NCI-H2107 (cell line): ENCODE results near the gene ARPC4.
"Not testable (repeated sequence)": the region's sequence is repeated elsewhere in the genome, so short reads cannot be mapped to it uniquely, and the experiment has no call there.

Experiments
- DNase-seq: peaks from one replicate; lab custom pipeline; 2025; lab: John Stamatoyannopoulos, UW

The ARPC4 gene

DNA sequence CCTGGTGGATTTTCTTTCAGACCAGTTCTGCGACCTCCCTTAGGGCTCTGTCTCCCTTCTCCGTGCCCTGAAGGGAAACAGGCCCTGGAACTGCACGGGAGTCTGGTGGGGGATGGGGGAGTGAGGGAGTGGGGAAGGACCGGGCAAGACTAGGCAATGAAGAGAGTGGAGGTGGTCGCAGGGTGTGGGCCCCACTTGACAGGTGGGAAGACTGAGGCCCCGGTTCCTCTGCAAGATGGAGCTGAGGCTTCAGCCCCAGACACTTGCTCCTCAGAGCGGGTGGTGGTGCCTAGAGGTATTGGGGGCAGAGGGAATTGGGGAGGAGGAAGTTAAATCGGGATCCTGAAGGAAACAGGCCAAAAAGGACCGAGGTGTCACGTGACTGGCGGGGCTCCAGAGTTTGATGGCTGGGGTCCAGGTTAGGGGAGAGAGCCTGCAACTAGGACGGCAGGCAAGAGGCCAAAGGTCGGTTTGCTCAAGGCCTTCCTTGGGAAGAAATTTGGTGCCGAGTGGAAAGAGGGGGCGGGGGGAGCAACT is 22.5 kb upstream of the ARPC4 start:
- no peak for DNase-seq

- not testable (repeated sequence) for DNase-seq
Observed at GRCh38 chr3:9771007-9771406, 21.9 kb upstream of the ARPC4 start.

GRCh38 chr3:9776896-9777693 is 15.8 kb upstream of the ARPC4 start:
- no peak for DNase-seq

DNA sequence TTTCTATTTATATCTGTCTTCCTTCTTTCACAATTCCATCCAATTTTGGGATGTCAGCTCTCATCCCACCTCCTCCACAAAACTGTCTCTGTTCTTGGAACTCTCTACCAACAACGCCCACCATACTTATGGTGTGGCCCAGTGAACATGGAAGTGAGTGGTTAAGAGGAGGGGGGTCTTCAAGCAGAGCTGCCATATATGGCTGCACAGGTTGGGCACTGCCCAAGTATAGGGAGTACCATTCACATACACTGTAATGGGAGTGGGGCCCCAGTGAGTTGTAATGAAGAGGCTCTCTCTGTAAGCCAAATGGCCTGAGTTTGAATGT is 15.2 kb upstream of the ARPC4 start:
- DNase-seq: no peak

- no peak for DNase-seq
Observed at GRCh38 chr3:9778143-9779074, 14.5 kb upstream of the ARPC4 start.

DNA sequence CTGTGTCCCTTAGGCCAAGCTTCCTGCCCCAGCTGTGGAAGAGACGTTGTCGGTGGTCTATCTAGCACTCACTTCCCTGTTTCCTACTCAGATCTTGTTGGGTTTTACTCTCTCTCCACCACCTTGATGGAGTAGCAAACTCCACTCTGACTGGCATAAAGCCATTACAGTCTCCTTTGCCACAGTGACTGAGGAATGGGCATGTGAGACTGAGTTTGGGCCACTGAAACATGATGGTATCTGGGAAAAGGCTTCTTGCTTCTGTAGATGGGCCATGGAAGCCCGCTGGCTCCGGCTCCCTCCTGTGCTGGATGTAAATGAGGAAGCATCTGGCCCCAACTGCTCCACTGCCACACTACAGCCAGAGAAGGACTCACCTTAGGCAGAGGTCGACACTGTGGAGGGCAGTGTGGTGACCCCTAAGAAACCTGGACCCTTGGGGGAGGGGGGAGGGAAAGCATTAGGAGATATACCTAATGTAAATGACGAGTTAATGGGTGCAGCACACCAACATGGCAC is 13.7 kb upstream of the ARPC4 start:
- no peak for DNase-seq

GRCh38 chr3:9779721-9780457 is 13.0 kb upstream of the ARPC4 start:
- no peak for DNase-seq

GRCh38 chr3:9780458-9780812 is 12.4 kb upstream of the ARPC4 start:
- DNase-seq: no peak

DNA sequence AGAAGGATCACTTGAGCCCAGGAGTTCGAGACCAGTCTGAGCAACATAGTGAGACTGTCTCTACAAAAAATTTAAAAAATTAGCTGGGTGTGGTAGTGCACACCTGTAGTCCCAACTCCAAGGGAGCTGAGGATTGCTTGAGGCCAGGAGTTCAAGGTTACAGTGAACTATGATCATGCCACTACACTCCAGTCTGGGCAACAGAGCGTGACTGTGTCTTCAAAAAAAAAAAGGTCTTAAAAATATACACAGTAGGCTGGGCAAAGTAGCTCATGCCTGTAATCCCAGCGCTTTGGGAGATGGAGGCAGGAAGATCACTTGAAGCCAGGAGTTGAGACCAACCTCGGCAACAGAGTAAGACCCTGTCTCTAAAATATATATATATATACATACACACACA is 12.0 kb upstream of the ARPC4 start:
- DNase-seq: no peak

- DNase-seq: no peak
Observed at GRCh38 chr3:9781551-9781950, 11.3 kb upstream of the ARPC4 start.

- no peak for DNase-seq
Observed at GRCh38 chr3:9781978-9782603, 10.8 kb upstream of the ARPC4 start.

DNA sequence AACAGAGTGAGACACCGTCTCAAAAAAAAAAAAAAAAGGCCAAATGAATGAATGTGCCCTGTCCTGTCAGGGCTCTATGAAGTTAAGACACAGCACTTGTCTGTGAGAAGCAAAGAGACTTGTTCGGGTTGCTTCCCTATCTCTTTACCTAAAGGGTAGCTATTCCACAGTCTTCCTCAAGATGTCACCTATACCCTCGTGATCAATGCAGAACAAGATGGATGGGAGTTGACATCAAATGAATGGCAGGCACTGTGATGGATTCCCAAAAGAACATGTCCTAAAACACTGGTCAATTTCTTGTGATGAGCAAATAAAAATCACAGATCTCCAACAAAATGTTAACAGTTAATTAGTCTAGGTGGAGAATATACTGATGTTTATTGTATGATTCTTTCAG is 10.1 kb upstream of the ARPC4 start:
- no peak for DNase-seq

DNA sequence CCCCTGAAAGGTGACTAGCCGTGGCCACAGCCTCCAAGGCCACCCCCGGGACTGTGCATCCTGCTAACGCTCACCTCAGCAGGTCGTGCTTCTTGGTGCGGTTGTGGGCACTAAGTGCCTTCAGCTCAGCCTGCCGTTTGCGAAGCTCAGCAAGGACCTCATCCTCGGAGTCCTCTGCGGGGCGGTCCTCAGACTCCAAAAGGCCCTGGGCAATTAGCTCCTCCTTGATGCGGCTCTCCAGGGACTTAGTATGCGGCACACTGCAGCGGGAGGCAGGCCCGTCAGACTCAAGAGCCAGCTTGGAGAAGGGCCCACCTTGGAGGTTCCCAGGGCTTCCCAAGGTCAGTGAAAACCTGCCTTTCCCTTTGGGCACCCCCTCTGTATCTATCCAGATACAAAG is 8.9 kb upstream of the ARPC4 start:
- DNase-seq: no peak

DNA sequence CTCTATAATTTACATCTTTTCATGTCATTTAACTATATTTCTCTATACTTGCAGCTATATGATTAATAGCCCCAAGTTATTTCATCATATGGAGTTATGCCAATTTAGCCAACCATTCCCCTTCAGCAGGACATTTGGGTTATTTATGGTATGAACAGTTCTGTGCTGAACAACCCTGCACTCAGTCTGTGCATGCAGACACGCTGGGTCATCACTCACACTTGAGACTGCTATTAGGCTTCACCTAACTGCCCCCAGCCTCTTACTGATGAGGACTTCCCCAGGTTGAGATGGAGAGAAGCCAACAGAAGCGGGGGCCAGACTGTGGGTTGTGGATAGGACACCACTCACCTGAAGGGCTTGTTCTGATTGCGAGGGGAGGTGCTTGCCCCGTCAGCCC is 7.9 kb upstream of the ARPC4 start:
- DNase-seq: no peak

DNA sequence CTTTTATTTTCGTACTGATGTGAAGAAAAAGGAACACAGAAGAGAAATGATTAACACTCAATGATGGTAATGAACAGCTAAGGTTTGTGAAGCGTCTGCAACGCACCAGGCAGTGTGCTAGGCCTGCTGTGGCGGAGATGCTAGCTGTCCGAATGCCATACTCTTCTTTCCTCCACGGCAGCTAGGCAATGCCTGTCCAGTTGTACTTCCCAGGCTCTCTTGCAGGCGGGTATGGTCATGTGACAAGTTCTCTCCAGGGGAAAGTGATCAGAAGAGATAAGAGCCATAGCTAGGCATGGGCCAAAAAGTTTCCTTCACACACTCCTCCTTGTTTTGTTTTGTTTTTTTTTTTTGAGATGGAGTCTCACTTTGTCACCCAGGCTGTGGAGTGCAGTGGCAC is 7.3 kb upstream of the ARPC4 start:
- no peak for DNase-seq

DNA sequence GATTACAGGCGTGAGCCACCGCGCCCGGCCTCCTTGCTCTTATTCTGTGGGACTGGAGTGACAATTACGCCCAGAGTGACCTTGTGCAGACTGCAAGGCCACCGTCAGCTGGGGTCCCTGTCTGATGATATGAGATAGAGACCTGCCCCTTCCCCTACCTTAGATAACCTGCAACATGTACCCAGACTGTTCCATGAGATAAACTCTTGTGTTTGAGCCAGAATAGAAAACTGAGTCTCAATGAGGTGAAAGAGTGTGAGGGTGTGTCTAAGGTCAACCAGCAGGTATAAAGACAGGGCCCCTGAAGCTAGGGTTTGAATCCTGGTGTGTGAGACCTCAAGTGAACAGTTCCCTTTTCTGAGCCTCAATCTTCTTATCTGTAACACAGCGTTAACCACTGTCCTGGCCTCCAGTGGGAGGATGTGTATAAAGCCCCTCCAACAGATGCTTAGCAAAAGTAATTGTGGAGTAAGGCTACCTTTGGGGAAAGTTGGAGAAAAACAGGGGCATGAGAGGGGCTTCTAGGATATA is 6.6 kb upstream of the ARPC4 start:
- no peak for DNase-seq

GRCh38 chr3:9786825-9787669 is 5.8 kb upstream of the ARPC4 start:
- no peak for DNase-seq

DNA sequence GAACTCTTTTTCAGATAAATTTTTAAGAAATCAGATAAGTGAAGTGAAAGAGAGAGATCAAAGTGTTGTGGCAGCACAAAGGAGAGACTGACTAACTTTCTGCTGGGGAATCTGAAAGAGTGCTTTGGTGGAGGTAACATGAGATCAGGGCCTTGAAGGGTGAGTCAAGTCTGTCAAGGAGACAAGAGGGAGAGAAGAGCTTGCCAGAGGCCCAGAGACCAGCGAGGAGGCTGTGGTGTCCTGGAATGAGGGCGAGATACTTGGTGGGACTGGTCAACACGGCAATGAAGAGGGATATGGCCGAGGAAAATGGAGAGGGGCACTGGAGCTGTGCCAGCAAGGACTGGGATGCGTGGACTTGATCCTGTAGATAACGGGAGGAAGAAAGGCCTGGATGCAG is 5.2 kb upstream of the ARPC4 start:
- DNase-seq: no peak

DNA sequence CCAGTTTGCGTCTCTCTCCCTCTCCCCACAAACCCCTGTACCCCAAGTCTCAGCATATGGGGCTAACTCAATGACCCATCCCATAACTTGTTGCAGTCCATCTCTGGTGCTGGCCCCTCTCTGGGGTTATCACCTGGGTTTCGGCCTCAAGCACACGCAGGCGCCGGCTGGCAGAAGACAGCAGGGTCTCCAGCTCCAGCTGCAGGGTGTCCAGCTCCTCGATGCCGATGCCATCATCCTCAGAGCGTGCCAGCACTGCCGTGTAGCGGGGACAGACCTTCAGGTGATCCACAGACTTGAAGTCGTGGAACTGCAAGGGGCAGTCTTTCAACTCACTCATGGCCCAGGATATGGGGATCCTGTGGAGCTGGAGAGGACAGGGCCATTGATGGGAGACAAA is 1.8 kb upstream of the ARPC4 start:
- DNase-seq: no peak

- no peak for DNase-seq
Observed at GRCh38 chr3:9791790-9792404, 985 bp upstream of the ARPC4 start.
